ENCODE data around the gene STIP1.

DNA sequence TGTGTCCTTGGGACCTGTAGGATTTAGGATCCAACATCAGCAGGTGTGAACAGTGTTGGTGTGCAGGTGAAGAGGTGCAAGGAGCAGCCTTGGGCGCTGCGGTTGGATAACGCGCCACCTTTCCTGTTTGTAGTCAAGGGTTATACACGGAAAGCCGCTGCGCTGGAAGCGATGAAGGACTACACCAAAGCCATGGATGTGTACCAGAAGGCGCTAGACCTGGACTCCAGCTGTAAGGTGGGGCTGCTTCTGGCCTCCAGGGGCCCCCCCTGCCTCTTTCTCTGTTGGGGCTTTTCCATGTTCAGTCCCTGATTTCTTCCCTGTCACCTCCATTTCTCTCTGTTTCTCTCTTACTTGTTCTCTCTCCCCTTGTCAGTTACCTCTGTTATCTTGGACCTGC is 17.0 kb downstream of the STIP1 start:
- TF ChIP-seq, protein P1, sequence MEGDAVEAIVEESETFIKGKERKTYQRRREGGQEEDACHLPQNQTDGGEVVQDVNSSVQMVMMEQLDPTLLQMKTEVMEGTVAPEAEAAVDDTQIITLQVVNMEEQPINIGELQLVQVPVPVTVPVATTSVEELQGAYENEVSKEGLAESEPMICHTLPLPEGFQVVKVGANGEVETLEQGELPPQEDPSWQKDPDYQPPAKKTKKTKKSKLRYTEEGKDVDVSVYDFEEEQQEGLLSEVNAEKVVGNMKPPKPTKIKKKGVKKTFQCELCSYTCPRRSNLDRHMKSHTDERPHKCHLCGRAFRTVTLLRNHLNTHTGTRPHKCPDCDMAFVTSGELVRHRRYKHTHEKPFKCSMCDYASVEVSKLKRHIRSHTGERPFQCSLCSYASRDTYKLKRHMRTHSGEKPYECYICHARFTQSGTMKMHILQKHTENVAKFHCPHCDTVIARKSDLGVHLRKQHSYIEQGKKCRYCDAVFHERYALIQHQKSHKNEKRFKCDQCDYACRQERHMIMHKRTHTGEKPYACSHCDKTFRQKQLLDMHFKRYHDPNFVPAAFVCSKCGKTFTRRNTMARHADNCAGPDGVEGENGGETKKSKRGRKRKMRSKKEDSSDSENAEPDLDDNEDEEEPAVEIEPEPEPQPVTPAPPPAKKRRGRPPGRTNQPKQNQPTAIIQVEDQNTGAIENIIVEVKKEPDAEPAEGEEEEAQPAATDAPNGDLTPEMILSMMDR (IDR thresholded peaks at IDR 0.05; ENCODE audit: poor library complexity, severe bottlenecking) = no peak
- no peak for TF ChIP-seq RAD21 (conservative IDR thresholded peaks at IDR 0.05)
- no peak for TF ChIP-seq EP300 (conservative IDR thresholded peaks at IDR 0.05; ENCODE audit: poor library complexity, severe bottlenecking)
- TF ChIP-seq POLR2AphosphoS5 (IDR thresholded peaks at IDR 0.05) = no peak
- TF ChIP-seq EZH2 (IDR thresholded peaks at IDR 0.05; ENCODE audit: borderline replicate concordance, insufficient read depth, low read length, poor library complexity, severe bottlenecking) = no peak
- TF ChIP-seq TAF1 (IDR thresholded peaks at IDR 0.05; ENCODE audit: low read depth) = no peak
- TF ChIP-seq, protein P2, sequence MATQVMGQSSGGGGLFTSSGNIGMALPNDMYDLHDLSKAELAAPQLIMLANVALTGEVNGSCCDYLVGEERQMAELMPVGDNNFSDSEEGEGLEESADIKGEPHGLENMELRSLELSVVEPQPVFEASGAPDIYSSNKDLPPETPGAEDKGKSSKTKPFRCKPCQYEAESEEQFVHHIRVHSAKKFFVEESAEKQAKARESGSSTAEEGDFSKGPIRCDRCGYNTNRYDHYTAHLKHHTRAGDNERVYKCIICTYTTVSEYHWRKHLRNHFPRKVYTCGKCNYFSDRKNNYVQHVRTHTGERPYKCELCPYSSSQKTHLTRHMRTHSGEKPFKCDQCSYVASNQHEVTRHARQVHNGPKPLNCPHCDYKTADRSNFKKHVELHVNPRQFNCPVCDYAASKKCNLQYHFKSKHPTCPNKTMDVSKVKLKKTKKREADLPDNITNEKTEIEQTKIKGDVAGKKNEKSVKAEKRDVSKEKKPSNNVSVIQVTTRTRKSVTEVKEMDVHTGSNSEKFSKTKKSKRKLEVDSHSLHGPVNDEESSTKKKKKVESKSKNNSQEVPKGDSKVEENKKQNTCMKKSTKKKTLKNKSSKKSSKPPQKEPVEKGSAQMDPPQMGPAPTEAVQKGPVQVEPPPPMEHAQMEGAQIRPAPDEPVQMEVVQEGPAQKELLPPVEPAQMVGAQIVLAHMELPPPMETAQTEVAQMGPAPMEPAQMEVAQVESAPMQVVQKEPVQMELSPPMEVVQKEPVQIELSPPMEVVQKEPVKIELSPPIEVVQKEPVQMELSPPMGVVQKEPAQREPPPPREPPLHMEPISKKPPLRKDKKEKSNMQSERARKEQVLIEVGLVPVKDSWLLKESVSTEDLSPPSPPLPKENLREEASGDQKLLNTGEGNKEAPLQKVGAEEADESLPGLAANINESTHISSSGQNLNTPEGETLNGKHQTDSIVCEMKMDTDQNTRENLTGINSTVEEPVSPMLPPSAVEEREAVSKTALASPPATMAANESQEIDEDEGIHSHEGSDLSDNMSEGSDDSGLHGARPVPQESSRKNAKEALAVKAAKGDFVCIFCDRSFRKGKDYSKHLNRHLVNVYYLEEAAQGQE (IDR thresholded peaks at IDR 0.05; ENCODE audit: borderline replicate concordance) = no peak
- no peak for TF ChIP-seq SMC3 (conservative IDR thresholded peaks at IDR 0.05; ENCODE audit: poor library complexity)
- no peak for TF ChIP-seq MXI1 (conservative IDR thresholded peaks at IDR 0.05; ENCODE audit: poor library complexity, severe bottlenecking)
